Measurements from ENCODE around the gene CDH15.
"Not testable (repeated sequence)": the region's sequence is repeated elsewhere in the genome, so short reads cannot be mapped to it uniquely, and the experiment has no call there.

CDH15 gene

GRCh38 chr16:89243664-89244063 is 72.1 kb downstream of the CDH15 start:
- no peak for TF ChIP-seq CTCF (IDR thresholded peaks at IDR 0.05)
- no peaks in the 10 kb centered on the region for H3K36me3 ChIP-seq
- DNase-seq: no peak
- peaks cover 5 to 24% (median 16%) of the 10 kb centered on the region in 4 donors for H3K4me1 ChIP-seq
- no peak overlapping the region for H3K27ac ChIP-seq
- no peaks in the 10 kb centered on the region for H3K9me3 ChIP-seq
- H3K4me3 ChIP-seq: no peak overlapping the region
- intact Hi-C loops (cut with DNase I; ENCODE audit: low total_unique reads): loop anchor here (10.0 kb wide), 1 partner anchor 261 kb away; the partner anchor contains the start of gene SPG7
- H3K27me3 ChIP-seq: peaks cover 0 to 16% of the 10 kb centered on the region in 2 donors

GRCh38 chr16:89244264-89244663 is 72.7 kb downstream of the CDH15 start:
- not testable (repeated sequence) for DNase-seq, H3K9me3 ChIP-seq, H3K4me3 ChIP-seq, H3K36me3 ChIP-seq, H3K27ac ChIP-seq
- peaks cover 0 to 16% of the 10 kb centered on the region in 2 donors for H3K27me3 ChIP-seq
- peaks cover 5 to 24% (median 16%) of the 10 kb centered on the region in 4 donors for H3K4me1 ChIP-seq
- intact Hi-C loops (cut with DNase I; ENCODE audit: low total_unique reads): loop anchor here (10.0 kb wide), 1 partner anchor 261 kb away; the partner anchor contains the start of gene SPG7

GRCh38 chr16:89244754-89245153 is 73.2 kb downstream of the CDH15 start:
- H3K9me3 ChIP-seq: no peaks in the 10 kb centered on the region
- no peak for TF ChIP-seq CTCF (IDR thresholded peaks at IDR 0.05)
- no peak overlapping the region for H3K4me3 ChIP-seq
- no peak overlapping the region for H3K27ac ChIP-seq
- H3K4me1 ChIP-seq: peaks cover 5 to 24% (median 16%) of the 10 kb centered on the region in 4 donors
- intact Hi-C loops (cut with DNase I; ENCODE audit: low total_unique reads): loop anchor here (10.0 kb wide), 1 partner anchor 260 kb away; the partner anchor contains the start of gene SPG7
- H3K36me3 ChIP-seq: no peaks in the 10 kb centered on the region
- DNase-seq: no peak
- H3K27me3 ChIP-seq: peaks cover 0 to 16% of the 10 kb centered on the region in 2 donors
